A549 (cell line): ENCODE measurements around the gene RAD51B. TPM values are rescaled to one million over a fixed set of nuclear protein-coding genes. Genes with fewer than 3 reads are reported as not detected.

ENCODE experiments used
- ATAC-seq, 2 experiments: fragments of 200-7000 bp in 1 of 2; fragments of >200 bp in 1 of 2; cut with Nextera tagmentation in 1 of 2; cut with Tn5 transposase in 1 of 2; 3 replicates each; pipeline versions ENCODE4 v1.8.0 to v1.9.1; 2018 to 2020; ENCODE audit warnings: mild to moderate bottlenecking in 1 of 2, moderate library complexity in 1 of 2
- CTCF ChIA-PET: fragments of 300-600 bp; sonication (Branson Sonifier 250); formaldehyde crosslinking; extraction: SDS; loops from one replicate; lab custom pipeline; 2021; ENCODE audit warnings: antibody characterized with exemption, inconsistent platforms; lab: Yijun Ruan, JAX
- POLR2A ChIA-PET: fragments of 350-600 bp; formaldehyde crosslinking; extraction: SDS; loops from one replicate; lab custom pipeline; 2021; ENCODE audit warnings: antibody characterized with exemption, inconsistent platforms; lab: Yijun Ruan, JAX
- DNase-seq, 2 experiments: peaks; one replicate each; pipeline versions ENCODE4 v3.0.0 to v3.0.0-alpha.2; 2011 to 2016; ENCODE audit warnings: low read depth in 1 of 2, low spot score in 1 of 2
- FAIRE-seq: peaks from 2 replicates; lab custom pipeline; 2011; peaks lifted over from hg19 to GRCh38; lab: Jason Lieb, UNC
- H3K27ac ChIP-seq, 2 experiments: fragments of >200 bp; sonication (Bioruptor Twin); formaldehyde crosslinking; 3 replicates each; pipeline ENCODE4 v1.5.1; 2016 to 2017
- H3K4me1 ChIP-seq: fragments of >200 bp; sonication (Bioruptor Twin); formaldehyde crosslinking; 3 replicates; pipeline ENCODE4 v1.6.1; 2016
- H3K4me2 ChIP-seq: fragments of >200 bp; sonication (Bioruptor Twin); formaldehyde crosslinking; 3 replicates; pipeline ENCODE4 v1.6.1; 2016
- H3K4me3 ChIP-seq: fragments of >200 bp; sonication (Bioruptor Twin); formaldehyde crosslinking; 3 replicates; pipeline ENCODE4 v1.5.1; 2016
- H3K9me3 ChIP-seq: fragments of >200 bp; sonication (Bioruptor Twin); formaldehyde crosslinking; 3 replicates; pipeline ENCODE4 v1.6.1; 2016
- ATOH8 ChIP-seq: fragments of 250-450 bp; sonication (Bioruptor Pico); IDR thresholded peaks from 2 replicates; pipeline ENCODE4 v1.5.0; 2020; ENCODE audit warnings: low read depth, mild to moderate bottlenecking, moderate library complexity
- BCL3 ChIP-seq: fragments of >200 bp; sonication (Bioruptor Twin); formaldehyde crosslinking; IDR thresholded peaks from 3 replicates; pipeline ENCODE4 v1.6.1; 2016
- BHLHE40 ChIP-seq: IDR thresholded peaks from 2 replicates; pipeline ENCODE4 v1.6.1; 2012; ENCODE audit warnings: low read depth, low read length, inconsistent platforms
- CEBPB ChIP-seq, 2 experiments: fragments of >200 bp in 1 of 2; sonication (Bioruptor Twin) in 1 of 2; formaldehyde crosslinking in 1 of 2; IDR thresholded peaks; 2 replicates each; pipeline ENCODE4 v1.6.1; 2012 to 2016
- E2F6 ChIP-seq: IDR thresholded peaks from 2 replicates; pipeline ENCODE4 v1.6.1; 2012; ENCODE audit warnings: low read depth, borderline replicate concordance
- ELK1 ChIP-seq: fragments of 150-350 bp; IDR thresholded peaks from 2 replicates; pipeline ENCODE4 v1.6.1; 2014; ENCODE audit warnings: low read depth, mild to moderate bottlenecking, low read length
- ESRRA ChIP-seq: fragments of 150-350 bp; IDR thresholded peaks from 2 replicates; pipeline ENCODE4 v1.6.1; 2014; ENCODE audit warnings: mild to moderate bottlenecking, low read length, borderline replicate concordance
- FOSL2 ChIP-seq, 2 experiments: fragments of 450-650 bp in 1 of 2; fragments of >200 bp in 1 of 2; sonication (Bioruptor Twin) in 1 of 2; formaldehyde crosslinking; IDR thresholded peaks; 2 replicates each; pipeline versions ENCODE4 v1.5.0 to v1.6.1; 2016 to 2020; ENCODE audit warnings: mild to moderate bottlenecking in 1 of 2, moderate library complexity in 1 of 2
- FOXS1 ChIP-seq: fragments of 250-450 bp; sonication (Bioruptor Pico); IDR thresholded peaks from 2 replicates; pipeline ENCODE4 v1.5.0; 2020; ENCODE audit warnings: mild to moderate bottlenecking, moderate library complexity
- HES2 ChIP-seq: fragments of >200 bp; sonication (Bioruptor Twin); formaldehyde crosslinking; IDR thresholded peaks from 2 replicates; pipeline ENCODE4 v1.6.1; 2016
- HMGXB4 ChIP-seq: fragments of 250-450 bp; sonication (Bioruptor Pico); IDR thresholded peaks from 2 replicates; pipeline ENCODE4 v1.5.0; 2021; ENCODE audit warnings: mild to moderate bottlenecking, moderate library complexity, borderline replicate concordance
- HOXB13 ChIP-seq: fragments of 250-450 bp; sonication (Bioruptor Pico); IDR thresholded peaks from 2 replicates; pipeline ENCODE4 v1.5.0; 2020; ENCODE audit warnings: low read depth, mild to moderate bottlenecking, moderate library complexity
- HOXB5 ChIP-seq: fragments of 250-450 bp; sonication (Bioruptor Pico); IDR thresholded peaks from 2 replicates; pipeline ENCODE4 v1.5.0; 2020; ENCODE audit warnings: mild to moderate bottlenecking, moderate library complexity
- JUN ChIP-seq, 2 experiments: fragments of >200 bp; sonication (Bioruptor Twin); formaldehyde crosslinking; IDR thresholded peaks; 2 replicates in 1 of 2; 3 replicates in 1 of 2; pipeline ENCODE4 v1.6.1; 2016 to 2017
- KDM5A ChIP-seq: fragments of 200-600 bp; sonication (generic); IDR thresholded peaks from 2 replicates; pipeline ENCODE4 v1.6.1; 2016; ENCODE audit warnings: antibody characterized with exemption, mild to moderate bottlenecking
- MYC ChIP-seq: IDR thresholded peaks from 2 replicates; pipeline ENCODE4 v1.6.1; 2012; ENCODE audit warnings: mild to moderate bottlenecking, inconsistent platforms, low read length, improper control_type of control experiment, borderline replicate concordance
- NR3C1 ChIP-seq: fragments of >200 bp; sonication (Bioruptor Twin); formaldehyde crosslinking; IDR thresholded peaks from 3 replicates; pipeline ENCODE4 v1.6.1; 2017
- RFX5 ChIP-seq: fragments of 450-650 bp; IDR thresholded peaks from 2 replicates; pipeline ENCODE4 v1.7.1; 2014; ENCODE audit warnings: antibody characterized with exemption, mild to moderate bottlenecking, moderate library complexity
- SMC3 ChIP-seq: fragments of >200 bp; sonication (Bioruptor Twin); formaldehyde crosslinking; IDR thresholded peaks from 3 replicates; pipeline ENCODE4 v1.6.1; 2018; ENCODE audit warnings: inconsistent platforms
- USF2 ChIP-seq: fragments of 450-650 bp; IDR thresholded peaks from 2 replicates; pipeline ENCODE4 v1.6.1; 2014; ENCODE audit warnings: antibody characterized with exemption
- ZC3H11A ChIP-seq: fragments of 450-650 bp; IDR thresholded peaks from 2 replicates; pipeline ENCODE4 v1.6.1; 2014; ENCODE audit warnings: antibody characterized with exemption, mild to moderate bottlenecking
- ZFP36 ChIP-seq: fragments of 450-650 bp; IDR thresholded peaks from 2 replicates; pipeline ENCODE4 v1.6.1; 2014; ENCODE audit warnings: borderline replicate concordance; ENCODE audit not compliant: partially characterized antibody
- WGBS: methylation state at CpG from one replicate; pipeline ENCODE4 v1.1.6; 2017; ENCODE audit errors: missing lambda C conversion rate; 5-methylcytosine and 5-hydroxymethylcytosine counted together
- polyA plus RNA-seq, 4 experiments: library from polyadenylated mRNA; depleted of rRNA in 3 of 4; stranded (reverse); fragments of >200 nt; fragmentation: RNase III in 1 of 4; extraction: RNeasy Plus Mini Kit Qiagen cat#74134 plus additional on column Dnase treatment in 1 of 4; gene quantifications; 2 replicates in 3 of 4; 3 replicates in 1 of 4; pipeline ENCODE4 v1.2.3, GENCODE V29; 2011 to 2017

The RAD51B gene
- polyA plus RNA-seq, 2 of the 4 experiments (the other 2 are of a cell fraction): 7.2 to 10.8 TPM

- FAIRE-seq (no peak), ATAC-seq (no peak)
- H3K4me2 ChIP-seq: no peak overlapping the region
- no peak for TF ChIP-seq HOXB5 (CRISPR knock-in tag)
- TF ChIP-seq ESRRA: no peak
- no peak for TF ChIP-seq JUN (IDR thresholded peaks at IDR 0.05)
- no peak for TF ChIP-seq ATOH8 (CRISPR knock-in tag)
- TF ChIP-seq HOXB13 (CRISPR knock-in tag): no peak
- no peak for TF ChIP-seq ELK1
- no peak for TF ChIP-seq ZC3H11A
- no peak for TF ChIP-seq MYC
- TF ChIP-seq, all 56 proteins: peak for 0
- Histone ChIP-seq H3K9me3 (no peaks in the 10 kb centered on the region), H3K4me3 (no peak overlapping the region), H3K4me1 (no peaks in the 10 kb centered on the region), H3K27ac (no peak overlapping the region)
- WGBS: 92% methylated on average over 4 of the region's 4 CpGs
- no peak for DNase-seq
- POLR2A ChIA-PET: no interaction called here
- CTCF ChIA-PET: no interaction called here
Measured at GRCh38 chr14:68753690-68754089, 934.1 kb downstream of the RAD51B start.

GRCh38 chr14:68755016-68755353 lies 935.4 kb downstream of the RAD51B start:
- TF ChIP-seq HES2 (no peak), MYC (no peak), USF2 (no peak), HMGXB4 (CRISPR knock-in tag) (no peak), E2F6 (no peak)
- Histone ChIP-seq H3K4me1 (no peaks in the 10 kb centered on the region), H3K27ac (no peak overlapping the region), H3K4me3 (no peak overlapping the region), H3K4me2 (no peak overlapping the region), H3K9me3 (no peaks in the 10 kb centered on the region)
- 78% methylated on average over 3 of the region's 3 CpGs for WGBS
- ChIA-PET CTCF (interaction anchor here (1.0 to 1.1 kb wide), 2 partner anchors 9 to 64 kb away, joined by 3 to 4 read pairs; no protein-coding TSS in a partner anchor), POLR2A (no interaction called here)
- no peak for FAIRE-seq
- no peak for ATAC-seq
- no peak for DNase-seq

GRCh38 chr14:68756000-68756481 lies 936.5 kb downstream of the RAD51B start:
- ChIA-PET POLR2A (no interaction called here), CTCF (interaction anchor here (1.0 kb wide), 1 partner anchor 11 kb away, joined by 4 read pairs; no protein-coding TSS in a partner anchor)
- DNase-seq (no peak), ATAC-seq (no peak), FAIRE-seq (no peak)
- no peak overlapping the region for H3K4me2 ChIP-seq
- H3K4me3 ChIP-seq: no peak overlapping the region
- H3K27ac ChIP-seq: no peak overlapping the region
- no peaks in the 10 kb centered on the region for H3K4me1 ChIP-seq
- no peaks in the 10 kb centered on the region for H3K9me3 ChIP-seq
- 84% methylated on average over 6 of the region's 7 CpGs for WGBS
- TF ChIP-seq CEBPB (IDR thresholded peaks at IDR 0.05) (no peak), E2F6 (no peak), FOXS1 (CRISPR knock-in tag) (no peak), HES2 (no peak), FOSL2 (IDR thresholded peaks at IDR 0.05) (no peak), FOSL2 (CRISPR knock-in tag; IDR thresholded peaks at IDR 0.05) (no peak), SMC3 (no peak), BCL3 (no peak), RFX5 (no peak), ZFP36 (no peak), ATOH8 (CRISPR knock-in tag) (no peak), KDM5A (no peak), BHLHE40 (no peak), USF2 (no peak), NR3C1 (no peak)
